Endothelial cell of umbilical vein (primary cell): ENCODE measurements around the gene TCAP. TPM values are rescaled to one million over a fixed set of nuclear protein-coding genes. Genes with fewer than 3 reads are reported as not detected.

Source experiments
- BruUV-seq: library from RNA; stranded (reverse); fragments of 400-500 nt; replicated peaks from 2 replicates; lab custom pipeline; 2021; lab: Mats Ljungman, UMichigan
- CTCF ChIA-PET: fragments of 300-600, 350-600 bp; sonication (Branson Sonifier 250); formaldehyde crosslinking; loops from one replicate; lab custom pipeline; 2021; ENCODE audit warnings: antibody characterized with exemption, inconsistent platforms; lab: Charles Lee
- POLR2A ChIA-PET: fragments of 300-600, 350-600 bp; sonication (Branson Sonifier 250); formaldehyde crosslinking; loops from one replicate; lab custom pipeline; 2021; ENCODE audit warnings: antibody characterized with exemption, inconsistent platforms; lab: Charles Lee
- DNase-seq: peaks from one replicate; pipeline ENCODE4 v3.0.0-alpha.2; 2011; ENCODE audit warnings: low read depth, low spot score
- FAIRE-seq: peaks from 2 replicates; lab custom pipeline; 2011; peaks lifted over from hg19 to GRCh38; lab: Jason Lieb, UNC
- H2AFZ ChIP-seq: 2 replicates; pipeline ENCODE4 v1.6.0; 2012; ENCODE audit warnings: low read depth, low read length, control low read depth, inconsistent platforms
- H3K27ac ChIP-seq: 2 replicates; pipeline ENCODE4 v1.5.1; 2011; ENCODE audit warnings: low read depth, mild to moderate bottlenecking, control low read depth, low read length, moderate library complexity; ENCODE audit not compliant: insufficient read depth
- H3K27me3 ChIP-seq, 2 experiments: 2 replicates each; pipeline versions ENCODE4 v1.6.0 to v1.6.1; 2011; ENCODE audit warnings: low read length in 2 of 2, mixed read lengths in 1 of 2; ENCODE audit not compliant: control insufficient read depth in 2 of 2, insufficient read depth in 2 of 2
- H3K36me3 ChIP-seq, 2 experiments: 2 replicates in 1 of 2; 3 replicates in 1 of 2; pipeline ENCODE4 v1.5.1; 2011; ENCODE audit warnings: low read length in 2 of 2, mild to moderate bottlenecking in 1 of 2, moderate library complexity in 1 of 2; ENCODE audit not compliant: control insufficient read depth in 2 of 2, insufficient read depth in 2 of 2; ENCODE audit errors: extremely low read depth in 1 of 2
- H3K4me1 ChIP-seq: 3 replicates; pipeline ENCODE4 v1.5.1; 2011; ENCODE audit warnings: mild to moderate bottlenecking, low read length; ENCODE audit not compliant: control insufficient read depth, insufficient read depth; ENCODE audit errors: extremely low read depth
- H3K4me2 ChIP-seq: 2 replicates; pipeline ENCODE4 v1.6.1; 2011; ENCODE audit warnings: low read length, control low read depth, mixed read lengths; ENCODE audit not compliant: insufficient read depth
- H3K4me3 ChIP-seq, 3 experiments: fragments of 200-600 bp in 1 of 3; sonication (generic), shearing (Covaris generic) in 1 of 3; replicated peaks in 1 of 3; 2 replicates each; pipeline ENCODE4 v1.5.1; 2011 to 2016; ENCODE audit warnings: control low read depth in 3 of 3, low read length in 3 of 3, mild to moderate bottlenecking in 2 of 3, inconsistent platforms in 1 of 3, low read depth in 1 of 3, moderate library complexity in 1 of 3; ENCODE audit not compliant: insufficient read depth in 1 of 3
- H3K79me2 ChIP-seq: 2 replicates; pipeline ENCODE4 v1.6.0; 2012; ENCODE audit warnings: low read length, inconsistent platforms; ENCODE audit not compliant: control insufficient read depth, insufficient read depth
- H3K9ac ChIP-seq: replicated peaks from 2 replicates; pipeline ENCODE3; 2011; ENCODE audit warnings: low read length, control low read depth; ENCODE audit not compliant: insufficient read depth; ENCODE audit errors: extremely low read depth
- H3K9me1 ChIP-seq: replicated peaks from 3 replicates; pipeline ENCODE4 v1.6.0; 2011; ENCODE audit warnings: mild to moderate bottlenecking, low read length; ENCODE audit not compliant: control insufficient read depth, insufficient read depth; ENCODE audit errors: extremely low read depth
- H3K9me3 ChIP-seq: replicated peaks from 2 replicates; pipeline ENCODE4 v1.5.1; 2012; ENCODE audit warnings: low read length, inconsistent platforms; ENCODE audit not compliant: control insufficient read depth, insufficient read depth
- H4K20me1 ChIP-seq: replicated peaks from 2 replicates; pipeline ENCODE3; 2011; ENCODE audit warnings: mild to moderate bottlenecking, low read length; ENCODE audit not compliant: control insufficient read depth, insufficient read depth; ENCODE audit errors: extremely low read depth
- CTCF ChIP-seq, 2 donors: IDR thresholded peaks; 1 replicate in 1 of 2; 2 replicates in 1 of 2; pipeline ENCODE4 v1.5.1; 2011; ENCODE audit warnings: low read length in 2 of 2, mild to moderate bottlenecking in 2 of 2, moderate library complexity in 2 of 2, control low read depth in 1 of 2, inconsistent platforms in 1 of 2, low read depth in 1 of 2; ENCODE audit not compliant: insufficient read depth in 1 of 2; ENCODE audit errors: extremely low read depth in 1 of 2
- EZH2 ChIP-seq: IDR thresholded peaks from 2 replicates; pipeline ENCODE4 v1.6.1; 2012; ENCODE audit warnings: borderline replicate concordance, low read depth, mild to moderate bottlenecking, moderate library complexity, low read length, inconsistent platforms; ENCODE audit not compliant: severe bottlenecking
- FOS ChIP-seq: IDR thresholded peaks from 2 replicates; pipeline ENCODE4 v1.6.1; 2011; ENCODE audit warnings: mild to moderate bottlenecking, low read length, moderate library complexity, borderline replicate concordance; ENCODE audit not compliant: insufficient read depth
- GATA2 ChIP-seq: IDR thresholded peaks from 2 replicates; pipeline ENCODE4 v1.7.0; 2011; ENCODE audit warnings: low read depth, mild to moderate bottlenecking, moderate library complexity, mixed read lengths, low read length; ENCODE audit not compliant: insufficient read length, insufficient read depth
- JUN ChIP-seq: IDR thresholded peaks from 2 replicates; pipeline ENCODE4 v1.6.1; 2011; ENCODE audit warnings: borderline replicate concordance, low read depth; ENCODE audit not compliant: insufficient read length, insufficient read depth
- MAX ChIP-seq: IDR thresholded peaks from 2 replicates; pipeline ENCODE4 v1.6.1; 2011; ENCODE audit not compliant: insufficient read depth, insufficient read length
- MYC ChIP-seq: IDR thresholded peaks from one replicate; pipeline ENCODE4 v1.6.1; 2011; ENCODE audit warnings: mild to moderate bottlenecking, low read depth, low read length
- POLR2A ChIP-seq: IDR thresholded peaks from 2 replicates; pipeline ENCODE4 v1.6.1; 2012; ENCODE audit warnings: low read depth, mild to moderate bottlenecking, control low read depth, low read length
- POLR2AphosphoS5 ChIP-seq: IDR thresholded peaks from 2 replicates; pipeline ENCODE4 v1.6.1; 2012; ENCODE audit warnings: low read depth, mild to moderate bottlenecking, control low read depth, low read length, moderate library complexity; ENCODE audit not compliant: insufficient read depth
- dilution Hi-C: fragments of 300-500 bp; cut with MboI; formaldehyde crosslinking; loops from one replicate; pipeline ENCODE4 v1.15.0; 2019; ENCODE audit warnings: low sequenced_read_pairs; ENCODE audit not compliant: extremely low pct_ligation_motif_present
- intact Hi-C: fragments of 100-400 bp; cut with micrococcal nuclease; formaldehyde crosslinking; loops from one replicate; pipeline ENCODE4 v1.10.0; 2022
- polyA plus RNA-seq, 4 experiments: library from polyadenylated mRNA; depleted of rRNA in 3 of 4; stranded (reverse) in 3 of 4; unstranded in 1 of 4; fragments of >200 nt; gene quantifications; 2 replicates each; pipeline versions ENCODE4 v1.2.1 to v1.2.3, GENCODE V29; 2011 to 2012; ENCODE audit warnings: missing spikeins in 1 of 4
- total RNA-seq: library from RNA; stranded (reverse); gene quantifications from 2 replicates; pipeline ENCODE4 v1.2.3, GENCODE V29; 2021

TCAP gene
- total and polyA plus RNA-seq, 2 donors (not counting 3 experiments of a cell fraction or from before 2014, with no cell fraction given), result 0.51 to 0.93 TPM

DNA sequence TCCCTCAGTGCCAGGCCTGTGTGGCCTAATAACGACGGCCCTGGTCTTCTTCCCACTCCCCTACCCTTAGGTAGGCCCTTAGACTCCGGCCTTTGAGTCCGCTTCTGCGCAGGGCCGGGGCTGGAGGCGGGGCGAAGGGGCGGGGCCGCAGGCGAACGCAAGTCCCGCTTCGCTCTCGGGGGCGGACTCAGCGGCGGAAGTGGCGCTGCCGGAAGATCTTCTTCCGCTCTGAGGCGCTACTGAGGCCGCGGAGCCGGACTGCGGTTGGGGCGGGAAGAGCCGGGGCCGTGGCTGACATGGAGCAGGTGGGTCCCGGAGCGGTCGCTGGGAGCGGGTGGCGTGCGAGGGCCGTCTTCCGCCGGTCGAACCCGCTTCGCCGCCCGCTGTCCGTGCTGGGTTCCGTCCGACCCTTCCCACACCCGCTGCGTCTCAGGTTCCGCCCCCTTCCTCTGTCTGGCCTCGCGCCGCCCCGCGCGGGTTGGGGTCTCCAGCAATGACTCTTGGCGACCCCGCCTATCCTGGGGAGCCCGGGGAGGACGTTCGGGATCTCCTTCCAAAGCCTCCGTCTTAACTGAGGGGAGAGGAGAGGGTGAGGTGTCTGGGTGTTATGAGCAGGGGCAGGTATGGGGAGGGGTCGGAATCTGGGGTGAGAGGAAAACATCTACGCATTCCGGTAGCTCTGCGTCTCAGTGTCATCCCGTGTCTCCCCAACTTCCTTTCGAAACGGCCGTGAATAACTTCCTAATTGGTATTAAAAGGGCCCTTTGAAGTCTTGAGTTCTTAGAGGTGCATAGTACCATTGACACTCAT lies 28.0 kb upstream of the TCAP start, which contains the start of gene STARD3:
TSS of gene STARD3 (plus strand) at position 218 of the 810 bp plus-strand sequence. CDS start 16,388 bp downstream, outside the sequence.
- Histone ChIP-seq H3K9ac (peak within 1 kb of the TSS; percentile 83), H3K36me3 (no peaks in the 10 kb centered on the region), H2AFZ (peak within 1 kb of the TSS; percentile 95), H3K4me2 (peak within 1 kb of the TSS; percentile 81), H3K4me1 (peaks cover 14% of the 10 kb centered on the region), H3K9me3 (no peaks in the 10 kb centered on the region), H3K9me1 (no peaks in the 10 kb centered on the region), H4K20me1 (no peaks in the 10 kb centered on the region), H3K79me2 (peaks cover 16% of the 10 kb centered on the region), H3K27ac (peak within 1 kb of the TSS; percentile 75), H3K27me3 (peaks cover 0 to 3% of the 10 kb centered on the region in 2 experiments), H3K4me3 (peak within 1 kb of the TSS; percentile 90 to 96 (median 91))
- no TSS peak for BruUV-seq
- intact Hi-C loops (loop anchor here (1.0 to 5.0 kb wide), 2 partner anchors 17 to 115 kb away; no protein-coding TSS in a partner anchor), dilution Hi-C loops (loop anchor here (10.0 kb wide), 1 partner anchor 108 kb away; no protein-coding TSS in a partner anchor)
- DNase-seq (peak; percentile 88), FAIRE-seq (peak; percentile 77)
- ChIA-PET POLR2A (no interaction called here), CTCF (interaction anchor here (0.8 to 2.0 kb wide), 12 partner anchors 9 to 35 kb away, joined by 3 to 19 read pairs (median 4); partner anchors contain the start of gene PNMT)
- TF ChIP-seq GATA2, result no peak
- peak; percentile 61 for TF ChIP-seq POLR2A
- no peak for TF ChIP-seq FOS
- no peak for TF ChIP-seq MYC
- peak; percentile 88 for TF ChIP-seq POLR2AphosphoS5
- TF ChIP-seq CTCF (IDR thresholded peaks at IDR 0.05; ENCODE audit: extremely low read depth in 1 of 2, insufficient read depth in 1 of 2, low read depth in 1 of 2, low read length in 2 of 2), result peak in 1 of 2 donors; percentile 5
- TF ChIP-seq JUN, result no peak
- no peak for TF ChIP-seq MAX
- TF ChIP-seq EZH2, result no peak
